Panc1 (cell line): Measurements from ENCODE around the gene MRPS17. TPM values are rescaled to one million over a fixed set of nuclear protein-coding genes. Genes with fewer than 3 reads are reported as not detected.

Experiments used
- ATAC-seq: fragments of 200-7000 bp; cut with Tn5 transposase; 2 replicates; pipeline ENCODE4 v1.9.1; 2020; ENCODE audit warnings: mild to moderate bottlenecking, moderate library complexity
- BruUV-seq: library from RNA; stranded (reverse); fragments of 400-500 nt; replicated peaks from 2 replicates; lab custom pipeline; 2021; lab: Mats Ljungman, UMichigan
- CTCF ChIA-PET: fragments of 300-600 bp; sonication (Branson Sonifier 250); formaldehyde crosslinking; loops from one replicate; lab custom pipeline; 2022; ENCODE audit warnings: antibody characterized with exemption; lab: Charles Lee
- POLR2A ChIA-PET: fragments of 300-600 bp; sonication (Branson Sonifier 250); formaldehyde crosslinking; loops from one replicate; lab custom pipeline; 2022; ENCODE audit warnings: antibody characterized with exemption; lab: Charles Lee
- DNase-seq: peaks from one replicate; pipeline ENCODE4 v3.0.0-alpha.2; 2010; ENCODE audit warnings: low read depth, low spot score
- H3K27ac ChIP-seq: 2 replicates; pipeline ENCODE4 v1.5.1; 2011; ENCODE audit warnings: mild to moderate bottlenecking, low read length, inconsistent platforms
- H3K27me3 ChIP-seq: fragments of 200-500 bp; sonication (Bioruptor generic); 2 replicates; pipeline ENCODE4 v1.6.0; 2014; ENCODE audit warnings: low read length, inconsistent platforms; ENCODE audit not compliant: control insufficient read depth, insufficient read depth
- H3K36me3 ChIP-seq: fragments of 200-500 bp; sonication (Bioruptor generic); 2 replicates; pipeline ENCODE4 v1.5.1; 2014; ENCODE audit warnings: inconsistent platforms, mild to moderate bottlenecking, low read length, moderate library complexity; ENCODE audit not compliant: control insufficient read depth, insufficient read depth
- H3K4me1 ChIP-seq: 2 replicates; pipeline ENCODE4 v1.5.1; 2011; ENCODE audit warnings: inconsistent platforms, mild to moderate bottlenecking, low read length, moderate library complexity; ENCODE audit not compliant: control insufficient read depth, insufficient read depth
- H3K4me3 ChIP-seq, 2 experiments: 2 replicates each; pipeline ENCODE4 v1.5.1; 2011 to 2012; ENCODE audit warnings: low read depth in 2 of 2, low read length in 2 of 2, mild to moderate bottlenecking in 2 of 2, inconsistent platforms in 1 of 2, moderate library complexity in 1 of 2
- H3K9me3 ChIP-seq: fragments of 200-500 bp; sonication (Bioruptor generic); 2 replicates; pipeline ENCODE4 v1.5.1; 2014; ENCODE audit warnings: low read depth, mild to moderate bottlenecking, inconsistent platforms, low read length, moderate library complexity; ENCODE audit not compliant: control insufficient read depth, insufficient read depth
- CTCF ChIP-seq: fragments of 450-650 bp; IDR thresholded peaks from 2 replicates; pipeline ENCODE4 v1.5.1; 2017; ENCODE audit warnings: mild to moderate bottlenecking
- POLR2AphosphoS5 ChIP-seq: IDR thresholded peaks from 2 replicates; pipeline ENCODE4 v1.6.1; 2012; ENCODE audit warnings: mild to moderate bottlenecking, low read depth, low read length, moderate library complexity
- REST ChIP-seq, 2 experiments: IDR thresholded peaks; 2 replicates each; pipeline ENCODE4 v1.6.1; 2011 to 2012; ENCODE audit warnings: low read depth in 2 of 2, control low read depth in 1 of 2, low read length in 1 of 2, mild to moderate bottlenecking in 1 of 2, moderate library complexity in 1 of 2; ENCODE audit not compliant: insufficient read depth in 1 of 2
- SIN3A ChIP-seq: IDR thresholded peaks from 2 replicates; pipeline ENCODE4 v1.6.1; 2012; ENCODE audit warnings: low read depth, mild to moderate bottlenecking, low read length, moderate library complexity, borderline replicate concordance; ENCODE audit not compliant: insufficient read depth
- TCF7L2 ChIP-seq: IDR thresholded peaks from 2 replicates; pipeline ENCODE4 v1.6.1; 2011; ENCODE audit warnings: mild to moderate bottlenecking, low read depth, low read length, inconsistent platforms
- in situ Hi-C: cut with HindIII; loops from 2 replicates; pipeline ENCODE4 v1.10.0; 2016; ENCODE audit warnings: low sequenced_read_pairs, low pct_unique_long_range_greater_than_20kb
- intact Hi-C: fragments of 100-400 bp; cut with micrococcal nuclease; formaldehyde crosslinking; loops from one replicate; pipeline ENCODE4 v1.10.0; 2022; ENCODE audit not compliant: unreplicated experiment
- total RNA-seq: library from RNA; stranded (reverse); gene quantifications from one replicate; pipeline ENCODE4 v1.2.1, GENCODE V29; 2021; ENCODE audit not compliant: unreplicated experiment

Gene MRPS17
- total RNA-seq, 1 experiment from 2014 or later = 28.9 TPM

- POLR2A ChIA-PET = no interaction called here
- Histone ChIP-seq H3K36me3 (peaks cover 3% of the 10 kb centered on the region; the same call in 1 of the 2 replicates), H3K9me3 (no peaks in the 10 kb centered on the region), H3K27me3 (no peaks in the 10 kb centered on the region), H3K4me1 (no peaks in the 10 kb centered on the region), H3K4me3 (no peak overlapping the region), H3K27ac (no peak overlapping the region)
- intact Hi-C loops = no loop called here
- CTCF ChIA-PET = no interaction called here
- DNase-seq (no peak), ATAC-seq (no peak)
- BruUV-seq = no TSS peak
- no peak for TF ChIP-seq REST (IDR thresholded peaks at IDR 0.05; ENCODE audit: insufficient read depth in 1 of 2, low read depth in 2 of 2, low read length in 1 of 2)
- no peak for TF ChIP-seq SIN3A
- TF ChIP-seq POLR2AphosphoS5 = no peak
- TF ChIP-seq CTCF = no peak
- TF ChIP-seq TCF7L2 = no peak
- in situ Hi-C loops = no loop called here
These were observed 2.2 kb downstream of the MRPS17 start for GRCh38 chr7:55953707-55954475.

- Histone ChIP-seq H3K9me3 (no peaks in the 10 kb centered on the region), H3K36me3 (peaks cover 3% of the 10 kb centered on the region; the same call in 1 of the 2 replicates), H3K27me3 (no peaks in the 10 kb centered on the region), H3K27ac (no peak overlapping the region), H3K4me3 (no peak overlapping the region), H3K4me1 (no peaks in the 10 kb centered on the region)
- ChIA-PET CTCF (no interaction called here), POLR2A (no interaction called here)
- ATAC-seq = no peak
- intact Hi-C loops = no loop called here
- no TSS peak for BruUV-seq
- no peak for DNase-seq
- in situ Hi-C loops = no loop called here
- TF ChIP-seq SIN3A (no peak), REST (IDR thresholded peaks at IDR 0.05; ENCODE audit: insufficient read depth in 1 of 2, low read depth in 2 of 2, low read length in 1 of 2) (no peak), TCF7L2 (no peak), POLR2AphosphoS5 (no peak), CTCF (no peak)
These were observed 5.5 kb downstream of the MRPS17 start for GRCh38 chr7:55957190-55957589.
